GM23338 (cell line): Measurements from ENCODE around the gene FSIP1.

Source experiments
- CREB1 ChIP-seq: fragments of 250-450 bp; sonication (Bioruptor Pico); IDR thresholded peaks from 2 replicates; pipeline ENCODE4 v1.5.0; 2020; ENCODE audit warnings: low read depth, mild to moderate bottlenecking, moderate library complexity
- CTCF ChIP-seq, 2 experiments: fragments of 200-600 bp in 1 of 2; sonication (generic) in 1 of 2; conservative IDR thresholded peaks; 2 replicates each; pipeline versions ENCODE4 v1.5.1 to v1.6.1; 2016 to 2017; ENCODE audit warnings: antibody characterized with exemption in 2 of 2, low read depth in 2 of 2, mild to moderate bottlenecking in 2 of 2, moderate library complexity in 1 of 2
- ETS1 ChIP-seq: IDR thresholded peaks from 2 replicates; pipeline ENCODE4 v1.6.1; 2016; ENCODE audit warnings: antibody characterized with exemption
- EZH2 ChIP-seq: fragments of 200-600 bp; sonication (generic); IDR thresholded peaks from one replicate; pipeline ENCODE4 v1.8.0; 2017; ENCODE audit warnings: antibody characterized with exemption, mild to moderate bottlenecking, low read depth; ENCODE audit not compliant: unreplicated experiment
- EZH2phosphoT487 ChIP-seq: fragments of 200-600 bp; sonication (generic); IDR thresholded peaks from one replicate; pipeline ENCODE4 v1.8.1; 2018; ENCODE audit warnings: antibody characterized with exemption; ENCODE audit not compliant: unreplicated experiment
- JUNB ChIP-seq: IDR thresholded peaks from one replicate; pipeline ENCODE4 v1.6.1; 2016; ENCODE audit warnings: antibody characterized with exemption; ENCODE audit not compliant: unreplicated experiment
- NANOG ChIP-seq: IDR thresholded peaks from 2 replicates; pipeline ENCODE4 v1.6.1; 2016; ENCODE audit warnings: antibody characterized with exemption, borderline replicate concordance
- POLR2AphosphoS5 ChIP-seq: IDR thresholded peaks from 2 replicates; pipeline ENCODE4 v1.6.1; 2016; ENCODE audit warnings: antibody characterized with exemption, low read depth
- STAT1 ChIP-seq: IDR thresholded peaks from one replicate; pipeline ENCODE4 v1.6.1; 2016; ENCODE audit warnings: antibody characterized with exemption; ENCODE audit not compliant: unreplicated experiment
- ZNF114 ChIP-seq: fragments of 250-450 bp; sonication (Bioruptor Pico); IDR thresholded peaks from 2 replicates; pipeline ENCODE4 v1.5.0; 2020; ENCODE audit warnings: mild to moderate bottlenecking, moderate library complexity
- ZNF331 ChIP-seq: fragments of 250-450 bp; sonication (Bioruptor Pico); IDR thresholded peaks from 2 replicates; pipeline ENCODE4 v1.5.0; 2020; ENCODE audit warnings: low read depth, mild to moderate bottlenecking, moderate library complexity
- TF ChIP-seq, protein P1 (sequence below): IDR thresholded peaks from one replicate; pipeline ENCODE4 v1.6.1; 2018; ENCODE audit warnings: antibody characterized with exemption; ENCODE audit not compliant: unreplicated experiment
- TF ChIP-seq, protein P2 (sequence below): fragments of 250-450 bp; sonication (Bioruptor Pico); IDR thresholded peaks from 2 replicates; pipeline ENCODE4 v1.5.0; 2020; ENCODE audit warnings: mild to moderate bottlenecking, moderate library complexity

- TF ChIP-seq POLR2AphosphoS5: no peak
- no peak for TF ChIP-seq CTCF (conservative IDR thresholded peaks at IDR 0.05; ENCODE audit: low read depth in 2 of 2)
- no peak for TF ChIP-seq EZH2
- TF ChIP-seq ZNF114 (CRISPR knock-in tag): no peak
- TF ChIP-seq EZH2phosphoT487: no peak
- TF ChIP-seq, protein P1, sequence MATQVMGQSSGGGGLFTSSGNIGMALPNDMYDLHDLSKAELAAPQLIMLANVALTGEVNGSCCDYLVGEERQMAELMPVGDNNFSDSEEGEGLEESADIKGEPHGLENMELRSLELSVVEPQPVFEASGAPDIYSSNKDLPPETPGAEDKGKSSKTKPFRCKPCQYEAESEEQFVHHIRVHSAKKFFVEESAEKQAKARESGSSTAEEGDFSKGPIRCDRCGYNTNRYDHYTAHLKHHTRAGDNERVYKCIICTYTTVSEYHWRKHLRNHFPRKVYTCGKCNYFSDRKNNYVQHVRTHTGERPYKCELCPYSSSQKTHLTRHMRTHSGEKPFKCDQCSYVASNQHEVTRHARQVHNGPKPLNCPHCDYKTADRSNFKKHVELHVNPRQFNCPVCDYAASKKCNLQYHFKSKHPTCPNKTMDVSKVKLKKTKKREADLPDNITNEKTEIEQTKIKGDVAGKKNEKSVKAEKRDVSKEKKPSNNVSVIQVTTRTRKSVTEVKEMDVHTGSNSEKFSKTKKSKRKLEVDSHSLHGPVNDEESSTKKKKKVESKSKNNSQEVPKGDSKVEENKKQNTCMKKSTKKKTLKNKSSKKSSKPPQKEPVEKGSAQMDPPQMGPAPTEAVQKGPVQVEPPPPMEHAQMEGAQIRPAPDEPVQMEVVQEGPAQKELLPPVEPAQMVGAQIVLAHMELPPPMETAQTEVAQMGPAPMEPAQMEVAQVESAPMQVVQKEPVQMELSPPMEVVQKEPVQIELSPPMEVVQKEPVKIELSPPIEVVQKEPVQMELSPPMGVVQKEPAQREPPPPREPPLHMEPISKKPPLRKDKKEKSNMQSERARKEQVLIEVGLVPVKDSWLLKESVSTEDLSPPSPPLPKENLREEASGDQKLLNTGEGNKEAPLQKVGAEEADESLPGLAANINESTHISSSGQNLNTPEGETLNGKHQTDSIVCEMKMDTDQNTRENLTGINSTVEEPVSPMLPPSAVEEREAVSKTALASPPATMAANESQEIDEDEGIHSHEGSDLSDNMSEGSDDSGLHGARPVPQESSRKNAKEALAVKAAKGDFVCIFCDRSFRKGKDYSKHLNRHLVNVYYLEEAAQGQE: no peak
- TF ChIP-seq ZNF331 (CRISPR knock-in tag): no peak
- no peak for TF ChIP-seq STAT1
- no peak for TF ChIP-seq JUNB
- TF ChIP-seq NANOG: no peak
- TF ChIP-seq CREB1 (CRISPR knock-in tag): no peak
- TF ChIP-seq ETS1: no peak
- TF ChIP-seq, protein P2, sequence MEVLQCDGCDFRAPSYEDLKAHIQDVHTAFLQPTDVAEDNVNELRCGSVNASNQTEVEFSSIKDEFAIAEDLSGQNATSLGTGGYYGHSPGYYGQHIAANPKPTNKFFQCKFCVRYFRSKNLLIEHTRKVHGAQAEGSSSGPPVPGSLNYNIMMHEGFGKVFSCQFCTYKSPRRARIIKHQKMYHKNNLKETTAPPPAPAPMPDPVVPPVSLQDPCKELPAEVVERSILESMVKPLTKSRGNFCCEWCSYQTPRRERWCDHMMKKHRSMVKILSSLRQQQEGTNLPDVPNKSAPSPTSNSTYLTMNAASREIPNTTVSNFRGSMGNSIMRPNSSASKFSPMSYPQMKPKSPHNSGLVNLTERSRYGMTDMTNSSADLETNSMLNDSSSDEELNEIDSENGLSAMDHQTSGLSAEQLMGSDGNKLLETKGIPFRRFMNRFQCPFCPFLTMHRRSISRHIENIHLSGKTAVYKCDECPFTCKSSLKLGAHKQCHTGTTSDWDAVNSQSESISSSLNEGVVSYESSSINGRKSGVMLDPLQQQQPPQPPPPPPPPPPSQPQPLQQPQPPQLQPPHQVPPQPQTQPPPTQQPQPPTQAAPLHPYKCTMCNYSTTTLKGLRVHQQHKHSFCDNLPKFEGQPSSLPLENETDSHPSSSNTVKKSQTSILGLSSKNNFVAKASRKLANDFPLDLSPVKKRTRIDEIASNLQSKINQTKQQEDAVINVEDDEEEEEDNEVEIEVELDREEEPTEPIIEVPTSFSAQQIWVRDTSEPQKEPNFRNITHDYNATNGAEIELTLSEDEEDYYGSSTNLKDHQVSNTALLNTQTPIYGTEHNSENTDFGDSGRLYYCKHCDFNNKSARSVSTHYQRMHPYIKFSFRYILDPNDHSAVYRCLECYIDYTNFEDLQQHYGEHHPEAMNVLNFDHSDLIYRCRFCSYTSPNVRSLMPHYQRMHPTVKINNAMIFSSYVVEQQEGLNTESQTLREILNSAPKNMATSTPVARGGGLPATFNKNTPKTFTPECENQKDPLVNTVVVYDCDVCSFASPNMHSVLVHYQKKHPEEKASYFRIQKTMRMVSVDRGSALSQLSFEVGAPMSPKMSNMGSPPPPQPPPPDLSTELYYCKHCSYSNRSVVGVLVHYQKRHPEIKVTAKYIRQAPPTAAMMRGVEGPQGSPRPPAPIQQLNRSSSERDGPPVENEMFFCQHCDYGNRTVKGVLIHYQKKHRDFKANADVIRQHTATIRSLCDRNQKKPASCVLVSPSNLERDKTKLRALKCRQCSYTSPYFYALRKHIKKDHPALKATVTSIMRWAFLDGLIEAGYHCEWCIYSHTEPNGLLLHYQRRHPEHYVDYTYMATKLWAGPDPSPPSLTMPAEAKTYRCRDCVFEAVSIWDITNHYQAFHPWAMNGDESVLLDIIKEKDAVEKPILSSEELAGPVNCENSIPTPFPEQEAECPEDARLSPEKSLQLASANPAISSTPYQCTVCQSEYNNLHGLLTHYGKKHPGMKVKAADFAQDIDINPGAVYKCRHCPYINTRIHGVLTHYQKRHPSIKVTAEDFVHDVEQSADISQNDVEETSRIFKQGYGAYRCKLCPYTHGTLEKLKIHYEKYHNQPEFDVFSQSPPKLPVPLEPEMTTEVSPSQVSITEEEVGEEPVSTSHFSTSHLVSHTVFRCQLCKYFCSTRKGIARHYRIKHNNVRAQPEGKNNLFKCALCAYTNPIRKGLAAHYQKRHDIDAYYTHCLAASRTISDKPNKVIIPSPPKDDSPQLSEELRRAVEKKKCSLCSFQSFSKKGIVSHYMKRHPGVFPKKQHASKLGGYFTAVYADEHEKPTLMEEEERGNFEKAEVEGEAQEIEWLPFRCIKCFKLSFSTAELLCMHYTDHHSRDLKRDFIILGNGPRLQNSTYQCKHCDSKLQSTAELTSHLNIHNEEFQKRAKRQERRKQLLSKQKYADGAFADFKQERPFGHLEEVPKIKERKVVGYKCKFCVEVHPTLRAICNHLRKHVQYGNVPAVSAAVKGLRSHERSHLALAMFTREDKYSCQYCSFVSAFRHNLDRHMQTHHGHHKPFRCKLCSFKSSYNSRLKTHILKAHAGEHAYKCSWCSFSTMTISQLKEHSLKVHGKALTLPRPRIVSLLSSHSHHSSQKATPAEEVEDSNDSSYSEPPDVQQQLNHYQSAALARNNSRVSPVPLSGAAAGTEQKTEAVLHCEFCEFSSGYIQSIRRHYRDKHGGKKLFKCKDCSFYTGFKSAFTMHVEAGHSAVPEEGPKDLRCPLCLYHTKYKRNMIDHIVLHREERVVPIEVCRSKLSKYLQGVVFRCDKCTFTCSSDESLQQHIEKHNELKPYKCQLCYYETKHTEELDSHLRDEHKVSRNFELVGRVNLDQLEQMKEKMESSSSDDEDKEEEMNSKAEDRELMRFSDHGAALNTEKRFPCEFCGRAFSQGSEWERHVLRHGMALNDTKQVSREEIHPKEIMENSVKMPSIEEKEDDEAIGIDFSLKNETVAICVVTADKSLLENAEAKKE (CRISPR knock-in tag): no peak
Measured at GRCh38 chr15:39700375-39700700, 82.3 kb downstream of the FSIP1 start.
